Right hindlimb (tissue), 1 donor: Measurements from ENCODE around the gene MEIS1.

Experiments used
- DNase-seq: peaks from one replicate; pipeline ENCODE4 v3.0.0-alpha.2; 2018

MEIS1 gene

DNA sequence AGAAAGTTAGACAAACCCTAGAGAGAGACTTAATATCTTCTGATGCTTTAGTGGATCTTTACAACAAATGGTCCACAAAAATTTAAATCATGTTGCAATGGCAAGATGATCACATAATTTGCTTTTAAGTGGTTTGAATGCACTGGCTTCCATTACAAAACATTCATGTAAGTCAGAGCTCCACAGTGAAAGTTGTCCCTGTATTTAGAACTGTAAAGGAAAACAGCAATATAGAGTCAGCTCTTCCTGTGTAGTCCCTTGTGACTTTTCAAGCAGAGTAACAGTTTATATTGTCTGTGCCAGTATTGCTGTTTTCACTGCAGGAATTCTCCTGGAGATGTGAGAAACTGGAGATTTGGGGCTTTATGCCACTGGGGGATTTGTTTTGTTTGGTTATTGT is 77.7 kb downstream of the MEIS1 start:
- no peak for DNase-seq

DNA sequence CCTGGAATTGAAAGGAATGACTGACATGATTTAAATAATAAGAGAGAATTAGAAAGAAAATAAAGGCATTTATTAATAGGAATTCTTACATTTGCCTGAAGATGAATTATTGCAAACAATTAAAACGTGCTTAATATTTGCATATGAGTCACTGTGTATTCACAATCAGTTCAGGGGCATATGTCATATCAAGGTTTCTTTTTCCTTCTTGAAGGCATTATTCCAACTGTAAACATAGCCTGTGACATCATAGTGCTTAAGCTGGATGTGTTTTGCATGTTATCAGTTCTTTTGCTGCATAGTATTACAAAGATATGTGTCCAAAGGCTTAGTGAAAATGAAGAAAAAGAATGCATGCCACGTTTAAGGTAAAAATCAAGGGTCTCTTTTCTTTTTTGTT is 80.8 kb downstream of the MEIS1 start:
- no peak for DNase-seq

DNA sequence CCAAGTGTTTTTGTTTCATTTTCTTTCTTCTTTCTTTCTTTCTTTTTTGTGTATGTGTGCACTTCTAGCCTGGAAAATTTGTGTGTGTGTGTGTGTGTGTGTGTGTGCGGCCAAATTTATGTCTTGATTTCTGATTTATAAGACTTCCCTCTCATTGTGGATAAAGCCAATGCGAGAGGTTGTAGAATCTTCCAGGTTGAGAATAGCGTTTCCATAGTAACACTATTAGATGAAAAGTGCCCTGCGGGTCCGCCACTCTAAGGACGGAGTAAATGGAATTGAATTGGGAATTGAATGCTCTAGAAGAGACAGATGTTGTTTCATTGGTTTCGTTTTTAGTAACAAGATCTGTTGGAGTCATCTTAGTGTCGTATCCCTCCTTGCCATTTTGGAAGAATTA is 81.6 kb downstream of the MEIS1 start:
- no peak for DNase-seq

- DNase-seq: no peak
Measured at GRCh38 chr2:66517772-66518171, 82.8 kb downstream of the MEIS1 start.

GRCh38 chr2:66519264-66519843 is 84.4 kb downstream of the MEIS1 start:
- DNase-seq: no peak

DNA sequence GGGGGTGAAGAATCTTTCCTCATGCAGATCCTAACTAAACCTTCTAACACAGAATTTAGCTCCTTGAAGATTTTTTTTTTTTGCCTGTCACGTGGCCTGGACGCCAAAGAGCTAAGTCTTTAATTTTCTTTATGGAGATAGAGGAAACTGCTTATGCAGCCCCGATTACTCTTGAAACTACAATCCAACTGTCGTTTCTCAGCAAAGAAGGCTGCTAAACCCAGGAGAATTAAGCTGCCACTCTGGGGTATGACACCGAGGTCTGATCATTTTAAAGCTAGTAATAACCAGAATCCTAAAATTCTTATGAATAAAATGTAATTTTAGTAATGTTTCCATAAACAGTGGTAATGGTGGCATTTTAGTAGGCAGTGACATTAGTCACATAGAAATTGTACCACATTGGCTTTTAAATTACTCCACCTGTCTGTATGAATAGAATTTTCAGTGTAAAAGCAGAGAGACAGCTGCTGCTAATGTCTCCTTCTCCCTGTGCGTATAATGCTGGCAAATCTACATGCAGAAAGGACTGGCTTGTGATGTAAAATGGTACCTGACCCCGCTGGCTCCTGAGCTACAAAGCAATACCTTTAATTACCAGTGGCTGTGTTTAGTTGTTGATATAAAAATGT is 86.5 kb downstream of the MEIS1 start:
- DNase-seq: no peak

DNA sequence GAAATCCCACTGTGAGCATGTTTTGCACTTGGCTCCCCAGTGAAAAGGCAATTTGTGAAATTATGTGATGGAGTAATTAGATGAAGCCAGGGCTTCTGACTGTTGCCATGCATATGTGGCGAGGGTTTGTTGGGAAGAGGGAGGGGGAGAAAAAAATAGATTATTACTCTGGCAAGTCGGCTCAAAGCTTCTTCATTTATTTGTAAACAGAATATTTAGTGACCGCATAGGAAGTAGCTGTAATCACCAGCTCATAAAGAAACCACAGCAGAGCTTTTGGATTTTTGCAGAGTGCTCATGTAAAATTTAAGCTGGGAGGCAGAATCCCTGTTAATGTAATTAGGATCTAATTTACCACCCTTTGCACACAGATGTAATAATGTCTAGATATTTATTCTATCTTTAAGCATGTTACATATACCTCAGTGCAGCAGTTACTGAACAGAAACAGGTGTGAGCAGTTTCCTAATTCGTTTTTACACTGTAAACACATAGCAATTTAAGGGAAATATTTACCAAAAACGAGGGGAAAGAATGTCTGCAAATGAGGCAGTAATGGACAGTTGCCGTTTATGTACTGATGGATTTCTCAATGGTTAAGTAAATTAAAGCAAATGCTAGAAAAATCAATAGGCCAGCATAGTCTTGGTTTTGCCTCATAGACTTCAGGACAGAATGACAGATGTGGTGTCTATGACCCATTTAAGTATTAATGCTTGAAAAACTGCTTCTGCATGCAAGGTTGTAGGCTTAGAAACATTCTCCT is 87.9 kb downstream of the MEIS1 start:
- no peak for DNase-seq

- DNase-seq: no peak
Measured at GRCh38 chr2:66523377-66523969, 88.5 kb downstream of the MEIS1 start.

DNA sequence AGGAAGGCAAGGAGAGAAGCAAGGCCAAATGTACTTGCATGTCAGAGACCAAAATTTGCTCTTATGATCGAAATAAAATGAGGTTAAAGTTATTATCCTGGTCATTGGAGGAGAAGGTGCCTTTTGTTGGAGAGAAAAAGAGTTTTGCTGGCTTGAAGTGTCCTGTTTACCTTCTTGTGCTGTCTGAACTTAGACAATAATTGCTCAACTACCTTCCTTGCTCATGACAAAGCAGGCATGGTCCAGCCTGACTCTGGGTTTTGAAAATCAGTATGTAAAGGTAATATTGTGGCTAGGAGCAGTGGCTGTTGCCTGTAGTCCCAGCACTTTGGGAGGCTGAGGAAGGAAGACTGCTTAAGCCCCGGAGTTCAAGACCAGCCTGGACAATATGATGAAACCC is 89.1 kb downstream of the MEIS1 start:
- no peak for DNase-seq

DNA sequence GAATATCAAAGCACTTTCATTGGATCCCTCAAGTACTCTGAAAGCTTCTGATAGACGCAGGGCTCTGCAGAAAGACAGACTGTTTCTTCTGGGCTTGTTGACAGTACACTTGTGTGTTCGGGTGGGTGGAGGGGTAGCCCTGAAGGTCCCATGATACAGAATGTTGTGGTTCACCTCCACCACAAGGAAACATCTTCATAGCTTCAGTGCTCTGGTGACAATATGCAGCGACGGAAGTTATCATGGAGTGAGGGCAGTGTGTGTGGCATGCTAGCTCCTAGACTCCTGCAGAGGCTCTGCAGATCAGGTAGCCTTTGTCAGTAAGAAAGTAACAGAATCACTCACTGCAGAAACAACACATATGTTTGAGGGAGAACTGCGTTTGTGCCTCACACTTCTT is 90.7 kb downstream of the MEIS1 start:
- DNase-seq: no peak

- DNase-seq: no peak
Measured at GRCh38 chr2:66526180-66526579, 91.3 kb downstream of the MEIS1 start.

- no peak for DNase-seq
Measured at GRCh38 chr2:66528974-66529724, 94.2 kb downstream of the MEIS1 start.

DNA sequence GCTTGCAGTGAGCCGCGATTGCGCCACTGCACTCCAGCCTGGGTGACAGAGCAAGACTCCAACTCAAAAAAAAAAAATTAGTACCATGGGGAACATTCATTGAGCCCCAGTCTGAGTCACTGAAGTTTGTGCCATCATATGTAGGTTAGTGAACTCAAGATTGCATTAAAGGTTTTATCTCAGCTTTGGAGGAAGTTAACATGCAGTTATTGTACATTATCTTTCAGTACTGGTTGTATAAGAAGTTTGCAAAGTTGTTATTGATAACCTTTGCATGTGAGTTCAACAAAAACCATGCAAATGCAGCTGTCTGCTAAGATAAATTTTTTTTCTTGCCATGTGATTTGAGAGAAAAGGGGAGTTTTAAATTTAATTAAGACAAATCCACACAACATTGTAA is 95.7 kb downstream of the MEIS1 start:
- no peak for DNase-seq

- no peak for DNase-seq
Measured at GRCh38 chr2:66531155-66531554, 96.2 kb downstream of the MEIS1 start.

GRCh38 chr2:66531567-66531966 is 96.6 kb downstream of the MEIS1 start:
- no peak for DNase-seq

- peak; percentile 33 for DNase-seq
Measured at GRCh38 chr2:66532972-66533868, 98.3 kb downstream of the MEIS1 start.

- DNase-seq: no peak
Measured at GRCh38 chr2:66534461-66534860, 99.5 kb downstream of the MEIS1 start.

DNA sequence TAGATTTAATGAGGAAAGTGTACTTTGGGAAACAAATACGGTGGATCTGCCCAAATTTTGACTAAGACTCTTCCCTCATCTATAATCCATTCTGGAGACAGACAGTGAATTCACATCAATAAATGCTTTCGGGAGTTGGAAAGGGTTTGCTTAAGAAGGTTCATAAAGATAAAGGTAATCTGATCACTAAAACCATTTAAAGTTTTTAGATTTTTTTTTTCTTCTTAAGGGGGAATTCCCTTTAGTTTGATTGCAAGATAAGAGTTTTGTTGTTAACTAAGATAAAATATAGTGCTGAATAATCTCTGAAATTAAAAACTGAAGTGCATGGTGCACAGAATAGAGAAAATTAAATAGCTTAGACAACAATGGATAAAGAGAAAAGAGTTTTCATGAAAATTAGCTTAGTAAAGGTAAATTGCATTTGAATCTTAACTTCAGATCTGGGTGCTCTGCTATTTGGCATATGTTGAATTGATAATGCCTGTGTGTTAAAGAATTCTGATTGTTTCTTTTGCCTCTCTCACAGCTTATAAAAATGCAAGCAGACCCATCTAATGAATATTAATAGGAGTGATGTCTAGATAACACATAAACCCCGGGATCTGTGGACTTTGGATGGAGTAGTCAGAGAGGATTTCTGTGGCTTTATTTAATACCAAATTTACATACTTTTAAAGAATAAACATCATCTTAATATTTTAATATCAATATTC is 100.8 kb downstream of the MEIS1 start:
- no peak for DNase-seq

GRCh38 chr2:66536290-66536673 is 101.4 kb downstream of the MEIS1 start:
- no peak for DNase-seq

DNA sequence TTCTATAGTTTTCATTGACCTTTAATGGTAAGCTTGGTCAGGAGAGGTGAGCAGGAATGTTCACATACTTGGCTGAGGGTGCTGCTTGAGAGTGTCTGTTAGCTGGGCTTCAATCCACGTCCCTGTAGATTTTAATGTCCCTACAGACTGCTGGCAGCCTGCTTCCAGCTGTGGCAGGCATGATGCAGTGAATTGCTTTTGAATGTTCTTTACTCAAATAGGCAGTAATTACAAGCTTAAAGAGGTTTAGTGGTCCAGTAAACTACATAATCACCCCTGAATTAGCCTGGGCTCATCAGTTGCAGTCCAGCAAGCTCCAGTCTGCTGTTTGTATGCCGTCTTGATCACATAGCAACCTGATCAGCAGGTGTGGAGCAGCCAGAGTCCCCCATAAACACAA is 102.1 kb downstream of the MEIS1 start:
- DNase-seq: no peak

DNA sequence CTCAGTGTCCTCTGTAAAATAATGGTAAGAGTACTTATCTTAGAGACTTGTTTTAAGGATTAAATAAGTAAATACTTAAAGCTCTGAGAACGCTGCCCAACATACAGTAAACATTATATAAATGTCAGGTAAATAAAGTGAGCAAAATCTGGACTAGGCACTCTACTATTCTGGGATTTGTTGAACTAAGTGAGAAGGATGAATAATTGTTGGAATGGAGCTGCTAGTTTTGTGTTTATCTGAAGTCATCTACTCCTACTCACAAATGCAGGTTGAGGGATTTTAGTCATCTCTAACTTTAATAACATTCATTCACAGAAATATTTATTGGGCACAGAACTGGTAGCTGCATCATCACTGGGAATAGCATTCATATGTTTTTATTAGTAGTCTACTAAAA is 103.4 kb downstream of the MEIS1 start:
- no peak for DNase-seq

DNA sequence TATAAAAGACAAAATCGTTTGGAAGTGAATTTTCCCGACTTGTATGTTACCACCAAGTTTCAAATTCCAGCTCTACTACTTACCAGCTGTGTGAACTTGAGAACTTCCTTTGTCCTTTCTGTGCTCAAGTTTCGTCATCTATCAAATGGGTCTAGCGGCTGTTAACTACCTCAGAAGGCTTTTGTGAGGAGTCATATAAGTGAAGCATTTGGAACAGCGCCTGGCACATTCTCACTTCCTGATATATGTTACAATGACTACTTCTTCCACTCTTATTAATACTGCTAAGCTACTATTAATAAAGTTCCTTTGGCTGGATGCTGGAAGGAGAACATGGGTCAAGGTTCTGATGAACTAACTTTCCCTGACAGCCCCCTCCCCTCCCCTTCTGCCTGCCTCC is 104.5 kb downstream of the MEIS1 start:
- no peak for DNase-seq
